Midbrain (tissue), 1 donor: ENCODE data around the gene NDRG2.

Source experiments
- DNase-seq: peaks from one replicate; lab custom pipeline; 2025; lab: John Stamatoyannopoulos, UW

The NDRG2 gene

DNA sequence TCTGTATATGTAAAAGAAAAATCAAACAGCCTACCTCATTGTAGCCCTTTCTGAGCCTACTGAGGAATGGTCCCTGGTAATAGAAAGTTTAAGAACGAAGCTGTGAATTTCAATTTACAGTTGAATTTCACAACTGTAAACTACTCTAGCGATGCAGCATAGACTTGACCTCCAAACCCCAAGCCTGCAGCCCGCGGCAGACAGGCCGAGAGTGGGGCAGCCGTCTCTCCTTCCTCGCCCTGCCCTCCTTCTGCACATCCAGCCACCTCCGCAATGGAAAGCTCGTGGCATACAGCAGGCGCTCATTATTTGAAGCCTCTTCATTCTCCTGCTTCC, 54.2 kb downstream of the NDRG2 start:
- DNase-seq = no peak

DNA sequence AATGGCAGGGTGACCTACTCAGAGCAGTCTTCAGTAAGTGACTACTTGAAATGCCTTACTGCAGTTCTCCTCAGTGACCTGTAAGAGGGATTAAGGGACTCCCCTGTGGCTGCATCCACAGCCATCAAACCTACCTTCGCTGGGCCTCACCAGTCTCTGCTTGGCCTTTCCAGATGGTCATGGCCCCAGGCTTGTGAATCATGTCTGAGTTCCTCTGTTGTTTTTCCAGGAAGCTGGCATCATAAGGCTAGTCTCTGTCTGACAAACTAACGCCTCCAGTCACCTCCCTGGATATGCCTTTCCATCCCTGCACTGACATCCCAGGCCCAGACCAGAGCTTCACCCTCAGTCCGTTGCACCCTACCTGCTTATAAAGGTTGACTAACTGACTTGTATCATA, 55.5 kb downstream of the NDRG2 start:
- no peak for DNase-seq
